HuH-7.5 (cell line): ENCODE measurements around the gene AFAP1L2.

Experiments
- DNase-seq: peaks from one replicate; pipeline ENCODE4 v3.0.0; 2011; ENCODE audit warnings: low spot score

The AFAP1L2 gene

GRCh38 chr10:114408968-114409444 lies 4.7 kb upstream of the AFAP1L2 start:
- no peak for DNase-seq

DNA sequence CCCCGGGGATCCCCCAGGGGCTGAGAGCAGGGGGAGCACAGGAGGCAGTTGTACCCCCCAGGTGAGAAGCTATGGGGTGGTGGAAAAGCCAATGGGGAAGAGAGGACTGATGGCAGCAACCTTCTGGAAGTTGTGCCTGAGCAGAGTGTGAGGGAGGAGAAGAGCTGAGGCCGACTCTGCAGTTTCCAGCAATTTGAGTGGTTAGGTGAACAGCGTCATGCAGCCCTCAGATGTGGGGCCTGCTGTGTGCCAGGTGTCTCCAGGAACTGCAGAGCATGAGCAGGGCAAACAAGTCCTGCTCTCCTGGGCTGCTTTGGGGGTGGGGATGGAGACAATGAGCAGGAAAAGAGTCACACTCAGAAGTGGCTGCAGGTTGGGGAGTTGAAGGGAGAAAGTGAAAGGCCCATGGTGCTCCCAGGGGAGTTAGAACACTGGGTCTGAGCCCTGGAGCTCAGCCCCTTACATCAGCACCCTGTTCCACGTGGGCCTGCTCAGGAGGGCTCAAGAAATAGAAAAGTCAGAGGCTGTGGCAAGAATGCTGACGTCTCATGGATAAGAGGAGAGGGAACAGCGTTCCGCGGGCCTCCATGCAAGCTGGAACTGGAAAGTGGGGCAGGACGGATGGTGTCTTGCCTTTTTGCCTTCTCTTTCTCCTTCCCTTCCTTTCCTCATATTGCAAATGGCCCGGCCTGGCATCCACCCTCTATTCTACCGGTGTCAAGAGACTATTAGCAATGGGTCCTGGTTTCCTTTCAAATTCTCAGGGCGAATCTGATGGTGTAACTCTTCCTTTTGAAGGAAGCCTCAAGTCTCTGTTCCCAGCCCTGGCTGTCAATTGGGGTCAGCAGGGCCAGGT lies 4.0 kb upstream of the AFAP1L2 start:
- no peak for DNase-seq

- no peak for DNase-seq
Measured at GRCh38 chr10:114406455-114406854, 2.2 kb upstream of the AFAP1L2 start.

- no peak for DNase-seq
Measured at GRCh38 chr10:114405011-114405350, 679 bp upstream of the AFAP1L2 start.

GRCh38 chr10:114403541-114404161 lies 651 bp downstream of the AFAP1L2 start:
- DNase-seq: no peak

DNA sequence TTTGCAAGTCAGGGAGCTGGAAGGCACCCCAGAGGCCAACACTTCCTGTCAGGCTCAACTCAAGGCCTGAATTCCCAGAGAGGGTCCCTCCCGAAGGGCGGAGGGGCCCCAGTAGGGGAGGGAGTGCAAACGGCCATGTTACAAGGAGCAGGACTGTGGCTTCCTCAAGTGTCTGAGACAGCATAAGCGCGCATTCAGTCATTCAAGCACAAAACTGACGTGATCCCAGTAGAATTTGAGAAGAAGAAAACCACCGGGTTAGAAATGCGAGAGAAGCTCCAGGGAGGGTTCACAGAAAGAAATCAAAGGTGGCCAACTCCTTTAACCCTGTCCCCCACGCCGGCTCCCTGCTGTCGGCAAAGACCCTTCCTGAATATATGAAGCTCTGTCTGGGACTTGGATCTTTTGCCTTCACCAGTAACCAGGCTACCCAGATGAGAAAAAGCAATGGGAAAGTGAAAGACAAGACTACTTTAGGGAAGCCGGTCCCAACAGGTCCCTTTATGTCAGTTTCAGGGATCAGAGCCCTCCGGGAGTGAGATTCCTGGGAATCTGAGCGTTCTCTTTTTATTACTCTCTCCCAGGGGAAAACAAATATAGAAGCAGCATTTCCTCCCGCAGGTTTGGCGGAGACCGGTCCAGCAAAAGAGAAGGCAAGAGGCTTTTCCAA lies 1.3 kb downstream of the AFAP1L2 start:
- no peak for DNase-seq

GRCh38 chr10:114402233-114402632 lies 2.1 kb downstream of the AFAP1L2 start:
- no peak for DNase-seq

GRCh38 chr10:114401195-114401791 lies 3.0 kb downstream of the AFAP1L2 start:
- no peak for DNase-seq

DNA sequence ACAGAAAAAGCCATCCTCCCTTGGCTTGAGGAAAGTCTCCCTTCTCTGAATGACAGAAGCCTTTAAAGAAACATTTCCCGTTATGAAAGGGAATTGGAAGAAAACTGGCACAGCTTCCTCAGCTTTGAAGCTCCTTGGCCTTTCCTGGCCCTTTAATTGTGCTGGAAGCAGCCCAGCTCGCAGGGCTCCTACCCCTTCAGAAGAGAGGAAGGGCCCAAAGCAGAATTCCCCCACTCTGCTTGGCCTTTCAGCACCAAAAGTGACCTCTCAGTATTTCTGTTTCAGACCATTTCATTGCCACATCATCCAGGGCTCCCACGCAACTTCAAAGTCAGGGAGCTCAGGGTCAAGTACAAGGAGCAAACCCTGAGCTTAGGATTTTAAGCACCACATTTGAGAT lies 4.2 kb downstream of the AFAP1L2 start:
- no peak for DNase-seq

DNA sequence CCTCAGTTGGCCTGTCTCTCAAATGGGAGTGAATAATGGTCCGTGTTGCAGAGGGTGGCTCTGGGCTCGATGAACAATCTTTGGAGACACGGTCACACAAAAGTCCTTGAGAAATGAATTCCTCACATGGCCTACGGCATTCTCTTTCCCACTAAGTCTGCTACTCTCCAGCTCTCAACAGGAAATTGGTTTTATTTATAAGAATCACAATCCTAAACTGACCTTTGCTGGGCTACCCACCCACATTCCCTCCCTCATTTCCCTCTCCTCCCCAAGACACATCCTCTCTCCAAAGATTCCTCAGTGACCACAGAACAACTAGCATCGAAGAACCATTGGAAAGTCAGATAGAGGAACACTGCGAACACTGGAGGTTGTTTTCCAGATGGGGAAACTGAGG lies 4.7 kb downstream of the AFAP1L2 start:
- DNase-seq: no peak

GRCh38 chr10:114398587-114399331 lies 5.5 kb downstream of the AFAP1L2 start:
- DNase-seq: no peak

DNA sequence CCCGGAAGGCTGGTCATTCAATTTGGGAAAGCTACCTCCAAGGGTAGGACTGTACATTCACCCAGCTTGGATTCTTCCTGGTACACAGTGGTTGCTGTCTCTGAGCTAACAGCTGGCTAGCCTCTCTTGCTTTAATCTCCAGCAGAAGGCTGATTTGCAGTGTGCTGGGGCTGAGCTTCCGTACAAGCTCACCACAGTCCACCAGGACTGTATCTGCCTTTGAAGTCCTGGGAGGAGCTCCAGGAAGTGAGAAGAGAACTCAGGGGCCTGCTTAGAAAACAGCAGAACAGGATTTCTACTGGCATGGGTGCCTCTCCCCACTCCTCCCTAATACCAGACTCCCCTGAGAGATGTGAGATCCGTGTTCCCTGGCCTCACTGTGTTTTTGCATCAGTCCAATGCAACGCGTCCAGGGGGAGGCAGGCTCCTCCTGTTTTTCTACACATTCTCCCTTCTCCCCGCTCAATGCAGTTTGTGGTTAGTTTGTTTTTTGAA lies 6.6 kb downstream of the AFAP1L2 start:
- DNase-seq: no peak

- no peak for DNase-seq
Measured at GRCh38 chr10:114396464-114396863, 7.8 kb downstream of the AFAP1L2 start.

- no peak for DNase-seq
Measured at GRCh38 chr10:114395366-114396022, 8.8 kb downstream of the AFAP1L2 start.

DNA sequence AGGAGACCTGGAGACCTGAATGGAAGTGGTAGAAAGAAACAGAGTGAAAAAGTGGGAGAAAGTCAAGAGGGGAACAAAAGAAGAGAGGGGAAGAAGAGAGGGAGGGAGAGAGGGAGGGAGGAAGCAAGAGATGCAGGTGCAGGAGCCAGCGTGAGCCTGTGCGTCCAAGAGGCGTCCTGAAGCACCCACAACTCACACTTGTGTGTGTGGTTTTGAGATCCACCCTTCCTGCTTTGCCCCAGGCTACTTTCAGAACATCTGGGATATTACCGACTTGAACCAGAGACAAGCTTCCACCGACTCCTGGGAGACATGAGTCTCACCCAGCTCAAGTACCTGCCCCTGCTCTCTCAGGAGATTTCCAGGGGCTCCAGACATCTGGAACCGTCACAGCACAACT lies 9.8 kb downstream of the AFAP1L2 start:
- DNase-seq: no peak

GRCh38 chr10:114393886-114394285 lies 10.4 kb downstream of the AFAP1L2 start:
- no peak for DNase-seq

GRCh38 chr10:114393482-114393881 lies 10.8 kb downstream of the AFAP1L2 start:
- no peak for DNase-seq

DNA sequence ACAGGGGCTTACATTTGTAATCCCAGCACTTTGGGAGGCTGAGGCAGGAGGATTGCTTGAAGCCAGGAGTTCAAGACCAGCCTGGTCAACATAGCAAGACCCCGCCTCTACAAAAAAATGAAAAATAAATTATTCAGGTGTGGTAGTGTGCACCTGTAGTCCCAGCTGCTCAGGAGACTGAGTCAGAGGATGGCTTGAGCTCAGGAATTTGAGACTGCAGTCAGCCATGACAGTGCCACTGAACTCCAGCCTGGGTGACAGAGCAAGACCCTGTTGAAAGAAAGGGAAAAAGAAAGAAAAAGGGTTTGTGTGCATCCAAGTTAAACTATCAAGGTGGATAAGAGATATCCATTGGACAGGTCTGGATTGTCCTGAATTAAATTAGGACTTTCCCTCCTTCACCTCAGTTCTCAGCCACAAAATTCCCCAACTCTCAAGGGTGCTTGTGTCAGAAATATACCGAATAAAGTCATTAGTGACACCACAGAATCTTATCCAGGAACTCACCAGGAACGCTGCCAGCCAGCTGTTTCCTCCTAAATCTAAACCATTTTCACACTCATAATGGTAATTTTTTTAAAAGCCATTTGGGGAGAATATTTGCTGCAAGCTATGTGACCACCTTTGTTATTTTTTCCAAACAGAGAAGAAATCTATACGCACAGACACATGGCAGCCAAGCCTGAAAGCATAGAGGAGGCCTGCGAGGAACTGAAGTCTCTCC lies 12.0 kb downstream of the AFAP1L2 start:
- no peak for DNase-seq

GRCh38 chr10:114391599-114391998 lies 12.7 kb downstream of the AFAP1L2 start:
- no peak for DNase-seq

DNA sequence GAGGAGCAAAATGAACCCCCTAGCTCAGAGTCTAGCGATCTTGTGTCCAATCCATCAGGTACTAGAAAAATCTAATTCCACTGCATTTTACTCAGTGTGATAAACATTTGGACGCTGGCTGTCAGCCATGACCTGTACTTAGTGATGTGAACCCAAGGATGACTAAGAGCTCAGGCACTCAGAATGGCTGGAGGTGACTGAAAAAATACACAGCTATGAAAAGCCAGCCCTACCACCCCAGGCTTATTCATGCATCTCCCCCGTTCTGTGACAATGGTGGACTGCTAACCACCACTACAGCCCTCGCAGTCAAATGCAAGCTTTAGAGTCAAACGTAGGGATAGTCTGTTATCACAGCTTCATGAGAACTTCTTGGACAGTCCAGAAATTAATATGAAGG lies 14.9 kb downstream of the AFAP1L2 start:
- no peak for DNase-seq

DNA sequence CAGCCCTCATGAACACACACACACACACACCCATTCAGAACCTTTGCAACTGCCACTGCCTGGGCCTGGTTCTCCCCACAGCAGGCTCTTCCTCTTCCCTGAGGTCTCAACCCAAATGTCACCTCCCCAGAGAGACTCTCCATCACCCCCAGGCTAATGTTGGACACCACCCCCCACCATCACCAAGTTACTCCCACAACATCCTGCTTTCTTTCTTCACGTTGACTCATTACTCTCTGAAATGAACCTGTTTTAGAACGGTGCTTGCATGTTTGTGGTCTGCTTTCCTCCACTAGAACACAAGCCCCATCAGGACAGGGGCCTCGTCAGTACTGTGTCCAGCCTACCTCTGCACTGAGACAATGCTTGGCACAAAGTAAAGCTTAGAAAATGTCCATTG lies 16.0 kb downstream of the AFAP1L2 start:
- no peak for DNase-seq
